ENCODE measurements around the gene MEPCE. TPM values are rescaled to one million over a fixed set of nuclear protein-coding genes. Genes with fewer than 3 reads are reported as not detected.

Gene MEPCE
- total and polyA plus RNA-seq, 2 of the 8 experiments (the other 6 are each of a cell fraction or from before 2014, with no cell fraction given) = 22.8 to 48.8 TPM

DNA sequence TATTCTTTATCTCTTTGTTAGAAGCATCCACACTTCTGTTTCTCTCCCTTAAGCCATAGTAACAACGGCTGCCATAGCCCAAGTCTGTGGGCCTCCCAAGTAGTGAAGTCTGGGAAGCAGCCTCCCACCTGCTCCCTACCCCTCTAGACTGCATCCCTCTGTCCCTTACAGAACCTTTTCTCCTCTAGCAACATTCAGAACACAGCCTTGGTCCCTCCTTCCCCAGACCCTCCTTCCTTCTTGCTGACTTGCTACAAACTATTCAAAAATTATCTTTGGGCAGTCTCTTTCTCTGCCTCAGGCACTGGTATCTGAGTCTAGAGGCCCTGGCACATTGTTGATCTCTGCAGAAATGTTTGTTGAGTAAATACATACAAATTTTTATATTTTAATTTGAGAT is 51.8 kb downstream of the MEPCE start (continued):
- TF ChIP-seq ATF2 (IDR thresholded peaks at IDR 0.05; ENCODE audit: low read length) = no peak
- TF ChIP-seq SP4 (IDR thresholded peaks at IDR 0.05; ENCODE audit: low read length) = no peak
- TF ChIP-seq POLR2A (IDR thresholded peaks at IDR 0.05; ENCODE audit: control extremely low read depth in 1 of 2, low read depth in 2 of 2, low read length in 2 of 2) = no peak
- TF ChIP-seq FOSL1 (IDR thresholded peaks at IDR 0.05; ENCODE audit: insufficient read depth, low read depth, low read length) = no peak
- TF ChIP-seq CTBP2 (IDR thresholded peaks at IDR 0.05; ENCODE audit: borderline replicate concordance, insufficient read depth, insufficient read length, low read length) = no peak
- no peak for TF ChIP-seq CREB1 (IDR thresholded peaks at IDR 0.05)
- no peak for TF ChIP-seq CBX8 (IDR thresholded peaks at IDR 0.05; ENCODE audit: borderline replicate concordance, low read depth, low read length)

Measured in H1 (cell line).